ENCODE data around the gene ALKAL2.

DNA sequence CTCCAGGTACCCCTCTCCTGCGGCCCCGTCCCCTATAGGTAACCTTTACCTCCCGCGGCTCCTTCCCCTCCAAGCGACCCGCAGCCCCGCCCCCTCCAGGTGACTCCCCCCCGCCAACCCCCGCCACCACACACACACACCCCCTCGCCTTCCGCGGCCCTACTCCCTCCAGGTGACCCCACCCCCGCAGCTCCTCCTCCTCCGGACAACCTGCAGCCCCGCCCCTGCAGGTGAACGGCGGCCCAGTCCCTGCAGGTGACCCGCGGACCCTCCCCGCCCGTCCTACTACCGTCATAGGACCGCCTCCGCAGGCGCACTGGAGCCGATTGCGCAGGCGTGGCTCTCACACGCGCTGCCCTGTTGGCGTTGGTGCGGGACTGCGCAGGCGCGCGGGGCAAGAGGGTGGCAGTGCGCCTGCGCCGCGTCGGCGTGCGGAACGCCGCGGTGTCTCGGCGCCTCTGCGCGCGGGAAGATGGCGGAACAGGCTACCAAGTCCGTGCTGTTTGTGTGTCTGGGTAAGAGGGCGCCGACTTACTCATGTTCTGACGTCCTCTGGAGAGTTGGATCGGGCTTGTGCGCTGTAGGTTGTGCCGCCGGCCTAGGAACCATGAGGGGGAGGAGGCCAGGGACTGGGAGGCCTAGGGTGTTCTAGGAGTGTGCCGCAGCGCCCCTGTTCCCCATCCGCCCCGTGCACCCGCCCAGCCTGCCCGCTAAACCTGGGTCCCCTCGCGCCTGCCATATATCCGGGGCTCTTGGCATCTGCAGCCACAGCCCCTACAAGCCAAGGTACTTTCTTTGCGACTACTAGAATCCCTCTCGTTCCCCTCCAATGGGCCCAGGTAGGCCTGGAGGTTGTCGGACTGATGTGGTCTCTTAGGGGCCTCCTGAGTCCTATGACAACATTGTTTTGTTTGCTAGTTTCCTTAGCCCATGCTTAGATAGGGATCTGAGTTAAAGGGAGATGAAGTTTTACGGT lies 23.1 kb downstream of the ALKAL2 start, which contains the start of gene ACP1:
- TF ChIP-seq, protein P1, sequence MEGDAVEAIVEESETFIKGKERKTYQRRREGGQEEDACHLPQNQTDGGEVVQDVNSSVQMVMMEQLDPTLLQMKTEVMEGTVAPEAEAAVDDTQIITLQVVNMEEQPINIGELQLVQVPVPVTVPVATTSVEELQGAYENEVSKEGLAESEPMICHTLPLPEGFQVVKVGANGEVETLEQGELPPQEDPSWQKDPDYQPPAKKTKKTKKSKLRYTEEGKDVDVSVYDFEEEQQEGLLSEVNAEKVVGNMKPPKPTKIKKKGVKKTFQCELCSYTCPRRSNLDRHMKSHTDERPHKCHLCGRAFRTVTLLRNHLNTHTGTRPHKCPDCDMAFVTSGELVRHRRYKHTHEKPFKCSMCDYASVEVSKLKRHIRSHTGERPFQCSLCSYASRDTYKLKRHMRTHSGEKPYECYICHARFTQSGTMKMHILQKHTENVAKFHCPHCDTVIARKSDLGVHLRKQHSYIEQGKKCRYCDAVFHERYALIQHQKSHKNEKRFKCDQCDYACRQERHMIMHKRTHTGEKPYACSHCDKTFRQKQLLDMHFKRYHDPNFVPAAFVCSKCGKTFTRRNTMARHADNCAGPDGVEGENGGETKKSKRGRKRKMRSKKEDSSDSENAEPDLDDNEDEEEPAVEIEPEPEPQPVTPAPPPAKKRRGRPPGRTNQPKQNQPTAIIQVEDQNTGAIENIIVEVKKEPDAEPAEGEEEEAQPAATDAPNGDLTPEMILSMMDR (IDR thresholded peaks at IDR 0.05) = peak in 2 of 4 experiments; percentile 5 to 19
- TF ChIP-seq POLR2AphosphoS5 (IDR thresholded peaks at IDR 0.05) = peak; percentile 90
